H1 (cell line): ENCODE measurements around the gene MTM1. TPM values are rescaled to one million over a fixed set of nuclear protein-coding genes. Genes with fewer than 3 reads are reported as not detected.

Experiments
- BRCA1 ChIP-seq: IDR thresholded peaks from 2 replicates; pipeline ENCODE4 v1.6.1; 2012; ENCODE audit warnings: low read depth, low read length, improper control_type of control experiment
- EZH2 ChIP-seq: fragments of 200-600 bp; sonication (generic); IDR thresholded peaks from 2 replicates; pipeline ENCODE4 v1.7.1; 2012; ENCODE audit warnings: low read depth, mild to moderate bottlenecking, moderate library complexity, low read length, inconsistent platforms; ENCODE audit not compliant: severe bottlenecking
- SIN3A ChIP-seq, 2 experiments: IDR thresholded peaks in 1 of 2; conservative IDR thresholded peaks in 1 of 2; 2 replicates each; pipeline ENCODE4 v1.6.1; 2011 to 2012; ENCODE audit warnings: low read length in 2 of 2, improper control_type of control experiment in 1 of 2, low read depth in 1 of 2, mild to moderate bottlenecking in 1 of 2
- SP4 ChIP-seq: IDR thresholded peaks from 2 replicates; pipeline ENCODE4 v1.6.1; 2012; ENCODE audit warnings: low read length, inconsistent platforms
- polyA plus RNA-seq, 7 experiments: library from polyadenylated mRNA; depleted of rRNA in 3 of 7; stranded (reverse) in 5 of 7; unstranded in 2 of 7; fragments of >200 nt in 5 of 7; fragments of 200-250 nt in 2 of 7; gene quantifications; 1 replicate in 5 of 7; 2 replicates in 1 of 7; 4 replicates in 1 of 7; pipeline versions ENCODE4 v1.2.1 to v1.2.3, GENCODE V29; 2011 to 2013; ENCODE audit warnings: missing spikeins in 2 of 7, mixed read lengths in 2 of 7
- total RNA-seq: library from RNA; stranded (reverse); fragmentation: NEBNext Ultra II Directional; extraction: Animal tissue kit (Norgen Biotek cat#: 25700); gene quantifications from 2 replicates; pipeline ENCODE4 v1.2.1, GENCODE V29; 2021

The MTM1 gene
- total and polyA plus RNA-seq, 2 of the 8 experiments (the other 6 are each of a cell fraction or from before 2014, with no cell fraction given): 2.3 to 8.4 TPM

- TF ChIP-seq SIN3A (conservative IDR thresholded peaks at IDR 0.05 in 1 of 2, IDR thresholded peaks at IDR 0.05 in 1 of 2; ENCODE audit: low read depth in 1 of 2, low read length in 2 of 2): no peak
- no peak for TF ChIP-seq SP4
- TF ChIP-seq EZH2: no peak
- no peak for TF ChIP-seq BRCA1
Measured at GRCh38 chrX:150701377-150701776, 133.0 kb downstream of the MTM1 start (continued).
